ENCODE data around the gene EEF1A2.

Gene EEF1A2

GRCh38 chr20:63491078-63491477 lies 7.8 kb downstream of the EEF1A2 start:
- Histone ChIP-seq H2AFZ (ENCODE audit: low read length) (no peak overlapping the region), H3K4me3 (ENCODE audit: low read depth, low read length, poor library complexity, severe bottlenecking) (no peak overlapping the region), H3K9ac (ENCODE audit: low read length) (no peak overlapping the region), H3K79me2 (ENCODE audit: insufficient read depth, low read length) (no peaks in the 10 kb centered on the region), H3K9me3 (ENCODE audit: low read length) (no peaks in the 10 kb centered on the region), H3K4me1 (ENCODE audit: insufficient read depth, low read length, severe bottlenecking) (no peaks in the 10 kb centered on the region), H3K36me3 (ENCODE audit: insufficient read depth, low read length) (no peaks in the 10 kb centered on the region), H3K4me2 (ENCODE audit: low read length) (no peak overlapping the region), H3F3A (ENCODE audit: insufficient read depth, low read length) (no peaks in the 10 kb centered on the region), H3K27ac (ENCODE audit: low read depth, low read length, poor library complexity, severe bottlenecking) (no peak overlapping the region), H3K9me2 (ENCODE audit: low read depth, low read length) (no peaks in the 10 kb centered on the region), H4K20me1 (ENCODE audit: insufficient read depth, low read length) (no peaks in the 10 kb centered on the region), H3K27me3 (ENCODE audit: insufficient read depth, low read length) (no peaks in the 10 kb centered on the region; the same call in 1 of the 2 replicates)
- no peak for TF ChIP-seq EZH2 (IDR thresholded peaks at IDR 0.05; ENCODE audit: borderline replicate concordance, low read length)
- no peak for TF ChIP-seq CTCF (IDR thresholded peaks at IDR 0.05; ENCODE audit: low read length)

- Histone ChIP-seq H3F3A (ENCODE audit: insufficient read depth, low read length) (no peaks in the 10 kb centered on the region), H3K4me1 (ENCODE audit: insufficient read depth, low read length, severe bottlenecking) (no peaks in the 10 kb centered on the region), H3K4me3 (ENCODE audit: low read depth, low read length, poor library complexity, severe bottlenecking) (no peak overlapping the region), H3K9me2 (ENCODE audit: low read depth, low read length) (no peaks in the 10 kb centered on the region), H3K4me2 (ENCODE audit: low read length) (no peak overlapping the region), H3K27ac (ENCODE audit: low read depth, low read length, poor library complexity, severe bottlenecking) (no peak overlapping the region), H3K36me3 (ENCODE audit: insufficient read depth, low read length) (no peaks in the 10 kb centered on the region), H3K79me2 (ENCODE audit: insufficient read depth, low read length) (no peaks in the 10 kb centered on the region), H2AFZ (ENCODE audit: low read length) (no peak overlapping the region), H3K27me3 (ENCODE audit: insufficient read depth, low read length) (no peaks in the 10 kb centered on the region; the same call in 1 of the 2 replicates), H4K20me1 (ENCODE audit: insufficient read depth, low read length) (no peaks in the 10 kb centered on the region), H3K9ac (ENCODE audit: low read length) (no peak overlapping the region), H3K9me3 (ENCODE audit: low read length) (no peaks in the 10 kb centered on the region)
- TF ChIP-seq EZH2 (IDR thresholded peaks at IDR 0.05; ENCODE audit: borderline replicate concordance, low read length) (no peak), CTCF (IDR thresholded peaks at IDR 0.05; ENCODE audit: low read length) (no peak)
These were observed 8.5 kb downstream of the EEF1A2 start for GRCh38 chr20:63490416-63490815.

GRCh38 chr20:63488315-63489251 lies 10.3 kb downstream of the EEF1A2 start:
- Histone ChIP-seq H4K20me1 (ENCODE audit: insufficient read depth, low read length) (no peaks in the 10 kb centered on the region), H3K9ac (ENCODE audit: low read length) (no peak overlapping the region), H3K9me2 (ENCODE audit: low read depth, low read length) (no peaks in the 10 kb centered on the region), H3K4me3 (ENCODE audit: low read depth, low read length, poor library complexity, severe bottlenecking) (no peak overlapping the region), H3K27me3 (ENCODE audit: insufficient read depth, low read length) (no peaks in the 10 kb centered on the region), H3K79me2 (ENCODE audit: insufficient read depth, low read length) (no peaks in the 10 kb centered on the region), H3K9me3 (ENCODE audit: low read length) (no peaks in the 10 kb centered on the region), H3K27ac (ENCODE audit: low read depth, low read length, poor library complexity, severe bottlenecking) (no peak overlapping the region), H3K4me1 (ENCODE audit: insufficient read depth, low read length, severe bottlenecking) (no peaks in the 10 kb centered on the region), H3F3A (ENCODE audit: insufficient read depth, low read length) (no peaks in the 10 kb centered on the region), H3K4me2 (ENCODE audit: low read length) (no peak overlapping the region), H2AFZ (ENCODE audit: low read length) (no peak overlapping the region), H3K36me3 (ENCODE audit: insufficient read depth, low read length) (no peaks in the 10 kb centered on the region)
- no peak for TF ChIP-seq EZH2 (IDR thresholded peaks at IDR 0.05; ENCODE audit: borderline replicate concordance, low read length)
- TF ChIP-seq CTCF (IDR thresholded peaks at IDR 0.05; ENCODE audit: low read length): no peak

Data from OCI-LY1 (cell line).